GM12891 (cell line): ENCODE results near the gene IQCK.

ENCODE experiments used
- DNase-seq: peaks from one replicate; pipeline ENCODE4 v3.0.0; 2011; ENCODE audit warnings: low spot score; ENCODE audit not compliant: insufficient read length
- FAIRE-seq: peaks from 2 replicates; lab custom pipeline; 2011; peaks lifted over from hg19 to GRCh38; lab: Jason Lieb, UNC
- PAX5 ChIP-seq: IDR thresholded peaks from 2 replicates; pipeline ENCODE4 v1.6.1; 2011; ENCODE audit warnings: low read length, moderate library complexity, mild to moderate bottlenecking; ENCODE audit not compliant: insufficient read depth, severe bottlenecking
- POLR2A ChIP-seq: IDR thresholded peaks from 2 replicates; pipeline ENCODE4 v1.6.1; 2011; ENCODE audit warnings: low read depth, low read length, control low read depth
- POLR2AphosphoS5 ChIP-seq: IDR thresholded peaks from 2 replicates; pipeline ENCODE4 v1.6.1; 2011; ENCODE audit warnings: low read depth, low read length, control low read depth
- POU2F2 ChIP-seq: IDR thresholded peaks from 2 replicates; pipeline ENCODE4 v1.6.1; 2011; ENCODE audit warnings: low read depth, mild to moderate bottlenecking, control low read depth, low read length, moderate library complexity
- SPI1 ChIP-seq: IDR thresholded peaks from 2 replicates; pipeline ENCODE4 v1.6.1; 2011; ENCODE audit warnings: low read depth, low read length, control low read depth
- TAF1 ChIP-seq: IDR thresholded peaks from 2 replicates; pipeline ENCODE4 v1.6.1; 2011; ENCODE audit warnings: low read depth, low read length, control low read depth

IQCK gene

DNA sequence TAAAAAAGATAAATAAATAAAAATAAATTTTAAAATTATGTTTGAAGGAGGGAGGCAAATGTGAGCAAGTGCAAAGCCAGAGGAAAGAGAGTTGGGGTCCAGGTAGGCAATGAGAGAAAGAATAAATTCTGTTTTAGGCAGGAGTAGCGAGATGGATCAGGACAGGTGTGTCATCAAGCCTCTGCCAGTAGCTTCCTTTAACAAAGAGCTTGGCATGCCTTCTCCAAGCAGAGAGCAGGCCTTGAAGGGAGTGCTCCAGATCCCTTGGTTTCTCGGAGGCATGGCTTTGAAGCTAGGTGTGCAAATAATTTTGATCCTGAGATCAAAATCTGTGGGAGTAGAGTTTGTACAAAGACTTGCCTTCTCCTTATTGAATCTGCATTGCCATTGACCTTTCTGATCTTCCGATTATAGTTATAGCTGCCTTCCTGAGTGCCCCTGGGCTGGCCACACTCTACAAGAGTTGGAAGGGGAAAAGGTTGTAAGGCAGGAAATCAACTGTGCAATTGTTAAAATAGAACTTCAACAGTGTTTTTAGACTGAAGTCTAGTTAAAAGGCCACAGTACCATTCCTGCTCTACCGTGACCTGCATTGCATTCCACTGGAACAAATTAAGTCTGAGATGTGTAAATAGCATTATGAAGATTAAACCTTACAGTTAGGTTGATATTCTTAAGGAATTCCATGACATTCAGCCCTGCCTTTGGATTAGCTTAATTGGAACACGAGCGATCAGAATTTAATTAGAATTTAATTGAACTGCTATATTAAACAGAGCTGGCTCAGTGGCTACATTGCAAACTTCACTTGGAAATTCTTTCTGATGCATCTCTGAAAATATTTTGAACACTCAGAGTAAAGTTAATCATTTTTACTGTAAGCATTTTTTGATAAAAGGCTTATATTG lies 33.7 kb downstream of the IQCK start:
- FAIRE-seq (no peak), DNase-seq (no peak)
- no peak for TF ChIP-seq POLR2A
- no peak for TF ChIP-seq PAX5
- TF ChIP-seq SPI1 = no peak
- TF ChIP-seq TAF1 = no peak
- TF ChIP-seq POU2F2 = no peak
- no peak for TF ChIP-seq POLR2AphosphoS5

GRCh38 chr16:19753815-19754643 lies 36.0 kb downstream of the IQCK start:
- no peak for DNase-seq
- TF ChIP-seq SPI1 = no peak
- no peak for TF ChIP-seq PAX5
- TF ChIP-seq POLR2AphosphoS5 = no peak
- TF ChIP-seq POU2F2 = no peak
- no peak for TF ChIP-seq TAF1
- no peak for TF ChIP-seq POLR2A
- FAIRE-seq = no peak

GRCh38 chr16:19754644-19755036 lies 36.6 kb downstream of the IQCK start:
- TF ChIP-seq PAX5 (no peak), POLR2AphosphoS5 (no peak), SPI1 (no peak), POLR2A (no peak), POU2F2 (no peak), TAF1 (no peak)
- FAIRE-seq (no peak), DNase-seq (no peak)

DNA sequence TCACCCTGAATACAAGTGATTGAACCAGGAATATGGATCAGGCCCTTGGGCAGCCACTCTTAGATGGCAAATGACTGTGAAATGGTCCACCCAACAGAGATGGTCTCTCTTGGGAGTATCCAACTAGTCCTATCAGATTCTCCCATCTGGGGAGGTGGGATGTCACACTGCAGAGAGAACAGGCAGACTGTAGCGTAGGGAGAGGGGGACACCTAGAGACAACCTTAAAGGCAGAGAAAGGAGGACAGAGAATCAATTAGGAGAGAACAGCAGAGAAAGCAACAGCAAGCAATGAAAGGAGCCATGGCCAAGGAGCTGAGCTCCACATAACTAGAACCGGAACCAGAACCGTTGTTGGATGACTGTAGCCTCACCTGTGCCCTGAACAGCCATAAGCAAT lies 37.2 kb downstream of the IQCK start:
- TF ChIP-seq POLR2AphosphoS5 (no peak), SPI1 (no peak), POU2F2 (no peak), TAF1 (no peak), PAX5 (no peak)
- no peak for DNase-seq
- no peak for FAIRE-seq

- no peak for FAIRE-seq
- no peak for DNase-seq
- TF ChIP-seq PAX5 (no peak), POLR2AphosphoS5 (no peak), TAF1 (no peak), SPI1 (no peak), POU2F2 (no peak)
These were observed 39.0 kb downstream of the IQCK start for GRCh38 chr16:19757026-19757425.

- FAIRE-seq (no peak), DNase-seq (no peak)
- TF ChIP-seq PAX5 = no peak
- TF ChIP-seq POU2F2 = no peak
- no peak for TF ChIP-seq POLR2AphosphoS5
- no peak for TF ChIP-seq POLR2A
- TF ChIP-seq SPI1 = no peak
- TF ChIP-seq TAF1 = no peak
These were observed 39.9 kb downstream of the IQCK start for GRCh38 chr16:19757762-19758595.

GRCh38 chr16:19760356-19761060 lies 42.4 kb downstream of the IQCK start:
- TF ChIP-seq POLR2AphosphoS5 (no peak), SPI1 (no peak), TAF1 (no peak), POU2F2 (no peak), PAX5 (no peak), POLR2A (no peak)
- FAIRE-seq = no peak
- no peak for DNase-seq

- DNase-seq (no peak), FAIRE-seq (no peak)
- no peak for TF ChIP-seq PAX5
- no peak for TF ChIP-seq POU2F2
- TF ChIP-seq POLR2A = no peak
- no peak for TF ChIP-seq SPI1
- TF ChIP-seq TAF1 = no peak
- no peak for TF ChIP-seq POLR2AphosphoS5
These were observed 47.9 kb downstream of the IQCK start for GRCh38 chr16:19765860-19766553.
